ENCODE data around the gene CD1B. TPM values are rescaled to one million over a fixed set of nuclear protein-coding genes. Genes with fewer than 3 reads are reported as not detected.
"Not testable (repeated sequence)": the region's sequence is repeated elsewhere in the genome, so short reads cannot be mapped to it uniquely, and the experiment has no call there.

The CD1B gene
- total RNA-seq (not detected), polyA plus RNA-seq (not detected)

DNA sequence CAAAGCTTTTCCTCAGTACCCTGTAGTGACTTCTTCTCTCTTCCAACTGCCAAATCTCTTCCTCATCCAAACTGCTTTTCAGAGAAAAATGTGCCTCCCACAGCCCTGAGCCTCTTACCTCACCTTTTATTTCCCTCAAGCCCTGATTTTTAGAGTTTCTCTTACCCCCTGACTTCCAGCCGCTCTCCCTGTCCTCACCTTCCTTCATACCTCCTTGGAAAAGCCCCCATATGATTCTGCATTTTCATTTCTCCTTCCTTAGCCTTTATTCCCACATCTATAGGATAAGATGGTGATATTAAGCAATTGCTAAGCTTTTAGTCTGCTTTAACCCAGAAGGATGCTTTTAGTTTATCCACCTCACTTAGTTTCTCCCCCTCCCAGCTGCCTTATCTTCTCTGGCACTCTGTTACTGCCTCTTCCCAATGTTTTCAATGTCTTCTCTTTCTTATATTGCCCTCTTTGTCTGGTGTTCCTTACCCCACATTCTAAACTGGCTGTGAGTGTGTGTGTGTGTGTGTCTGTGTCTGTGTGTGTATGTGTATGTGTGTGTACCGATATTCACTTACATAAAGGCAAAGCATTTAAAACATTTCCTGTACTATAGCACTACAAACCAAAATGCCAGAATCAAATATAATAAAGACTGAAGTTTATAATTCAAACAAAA lies at the start of gene CD1B:
Gene CD1B (minus strand): TSS at position 51 of the 670 bp plus-strand sequence. CDS start 108 bp downstream, outside the sequence.
- no peak within 1 kb of the TSS for H3K27ac Mint-ChIP-seq
- Histone ChIP-seq H3K27me3 (ENCODE audit: insufficient read depth, low read length, poor library complexity, severe bottlenecking) (no peaks in the 10 kb centered on the region), H3K36me3 (ENCODE audit: insufficient read depth, low read length) (no peaks in the 10 kb centered on the region), H3K4me3 (ENCODE audit: low read length) (no peak within 1 kb of the TSS), H3K4me1 (ENCODE audit: insufficient read depth, low read length) (no peaks in the 10 kb centered on the region), H3K27ac (ENCODE audit: low read depth, low read length) (no peak within 1 kb of the TSS), H3K9me3 (ENCODE audit: low read length) (no peaks in the 10 kb centered on the region)
- ChIA-PET CTCF (no interaction called here), POLR2A (no interaction called here)
- no peaks in the 10 kb centered on the region for H3K9me3 Mint-ChIP-seq
- no peak for DNase-seq
- H3K4me3 Mint-ChIP-seq, result no peak within 1 kb of the TSS
- peaks cover 9 to 20% (median 12%) of the 10 kb centered on the region in 3 donors for H3K4me1 Mint-ChIP-seq
- H3K36me3 Mint-ChIP-seq, result no peaks in the 10 kb centered on the region
- H3K27me3 Mint-ChIP-seq, result peaks cover 2 to 25% of the 10 kb centered on the region in 2 donors

DNA sequence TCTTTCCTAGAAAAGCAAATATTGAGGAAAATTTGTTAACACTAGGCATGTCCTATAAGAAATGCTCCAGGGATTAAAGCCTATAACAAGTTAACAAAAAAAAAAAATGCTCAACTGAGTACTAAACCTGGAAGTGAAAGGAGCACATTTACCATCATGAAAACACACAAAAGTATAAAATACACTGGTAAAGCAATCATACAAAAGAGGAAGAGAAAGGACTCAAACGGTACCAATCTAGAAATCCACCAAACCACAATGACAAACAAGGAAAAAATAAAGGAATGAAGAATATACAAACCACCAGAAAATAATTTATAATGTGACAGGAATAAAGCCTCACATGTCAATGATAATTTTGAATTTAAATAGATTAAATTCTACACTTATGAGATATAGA lies 43.5 kb upstream of the CD1B start:
- H3K9me3 Mint-ChIP-seq, result peaks cover 15 to 24% (median 18%) of the 10 kb centered on the region in 5 donors
- H3K27me3 Mint-ChIP-seq, result peaks cover 14 to 46% of the 10 kb centered on the region in 2 donors
- ChIA-PET POLR2A (no interaction called here), CTCF (no interaction called here)
- H3K4me1 Mint-ChIP-seq, result no peaks in the 10 kb centered on the region
- DNase-seq, result no peak
- H3K4me3 ChIP-seq (ENCODE audit: low read length), result no peak overlapping the region
- H3K4me1 ChIP-seq (ENCODE audit: insufficient read depth, low read length), result no peaks in the 10 kb centered on the region
- H3K27ac Mint-ChIP-seq, result no peak overlapping the region
- no peaks in the 10 kb centered on the region for H3K36me3 ChIP-seq (ENCODE audit: insufficient read depth, low read length)
- H3K9me3 ChIP-seq (ENCODE audit: low read length), result no peaks in the 10 kb centered on the region
- H3K27me3 ChIP-seq (ENCODE audit: insufficient read depth, low read length, poor library complexity, severe bottlenecking), result no peaks in the 10 kb centered on the region
- no peaks in the 10 kb centered on the region for H3K36me3 Mint-ChIP-seq
- no peak overlapping the region for H3K27ac ChIP-seq (ENCODE audit: low read depth, low read length)
- peak overlapping the region in 1 of 7 donors; percentile 14 for H3K4me3 Mint-ChIP-seq

DNA sequence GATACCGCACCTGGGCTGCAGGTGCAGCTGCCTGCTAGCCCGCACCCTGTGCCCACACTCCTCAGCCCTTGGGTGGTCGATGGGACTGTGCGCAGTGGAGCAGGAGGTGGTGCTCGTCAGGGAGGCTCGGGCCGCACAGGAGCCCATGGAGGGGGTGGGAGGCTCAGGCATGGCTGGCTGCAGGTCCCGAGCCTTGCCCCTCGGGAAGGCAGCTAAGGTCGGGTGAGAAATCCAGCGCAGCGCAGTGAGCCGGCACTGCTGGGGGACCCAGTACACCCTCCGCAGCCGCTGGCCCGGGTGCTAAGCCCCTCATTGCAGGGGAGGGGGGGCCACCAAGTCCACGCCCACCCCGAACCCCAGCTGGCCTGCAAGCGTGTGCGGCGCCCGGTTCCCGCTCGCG lies 42.8 kb upstream of the CD1B start:
- H3K4me1 Mint-ChIP-seq; H3K4me3 Mint-ChIP-seq; POLR2A ChIA-PET; CTCF ChIA-PET; H3K27ac Mint-ChIP-seq; H3K4me1 ChIP-seq (ENCODE audit: insufficient read depth, low read length); H3K36me3 Mint-ChIP-seq; H3K27me3 ChIP-seq (ENCODE audit: insufficient read depth, low read length, poor library complexity, severe bottlenecking); H3K36me3 ChIP-seq (ENCODE audit: insufficient read depth, low read length); H3K4me3 ChIP-seq (ENCODE audit: low read length); H3K9me3 ChIP-seq (ENCODE audit: low read length); DNase-seq; H3K27ac ChIP-seq (ENCODE audit: low read depth, low read length): not testable (repeated sequence)
- peaks cover 15 to 24% (median 21%) of the 10 kb centered on the region in 5 donors for H3K9me3 Mint-ChIP-seq
- peaks cover 14 to 54% of the 10 kb centered on the region in 2 donors for H3K27me3 Mint-ChIP-seq

DNA sequence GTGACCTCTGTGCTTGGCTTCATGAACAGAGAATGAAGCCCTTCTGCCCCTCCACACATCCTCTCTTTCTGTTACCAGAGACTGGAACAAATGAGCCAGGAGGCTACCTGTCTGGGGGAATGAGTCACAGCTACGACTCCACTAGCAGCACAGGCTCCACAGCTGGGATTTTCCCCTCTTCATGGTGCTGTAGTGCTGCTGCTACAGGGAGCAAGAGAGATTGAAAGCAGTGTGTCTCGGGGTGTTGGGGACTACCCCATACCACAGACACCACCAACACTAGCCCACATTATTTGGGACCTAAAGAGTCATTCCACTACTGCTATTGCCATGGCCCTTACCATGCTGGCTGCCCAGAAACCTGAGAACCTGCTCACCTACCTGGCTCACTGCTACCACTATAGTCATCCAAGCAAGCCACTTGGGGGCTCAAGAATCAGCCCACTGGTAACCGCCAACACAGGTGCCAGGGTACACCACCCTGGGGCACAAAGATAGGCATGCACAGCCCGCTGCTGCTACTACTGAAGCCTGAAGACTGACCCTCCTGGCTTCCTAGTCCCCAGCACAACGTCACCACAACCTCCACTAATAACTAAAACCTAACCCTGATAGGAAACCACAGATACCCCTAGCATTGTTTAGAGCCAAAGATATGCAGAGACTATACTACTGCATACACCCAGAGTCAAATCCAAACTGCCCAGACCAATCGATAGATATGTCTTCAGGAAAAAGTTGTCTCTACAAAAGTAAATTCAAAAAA lies 40.0 kb upstream of the CD1B start:
- ChIA-PET CTCF (no interaction called here), POLR2A (no interaction called here)
- H3K9me3 Mint-ChIP-seq, result peaks cover 15 to 24% (median 21%) of the 10 kb centered on the region in 5 donors
- H3K27ac Mint-ChIP-seq, result no peak overlapping the region
- Histone ChIP-seq H3K27ac (ENCODE audit: low read depth, low read length) (no peak overlapping the region), H3K27me3 (ENCODE audit: insufficient read depth, low read length, poor library complexity, severe bottlenecking) (no peaks in the 10 kb centered on the region), H3K9me3 (ENCODE audit: low read length) (no peaks in the 10 kb centered on the region), H3K4me3 (ENCODE audit: low read length) (no peak overlapping the region), H3K4me1 (ENCODE audit: insufficient read depth, low read length) (no peaks in the 10 kb centered on the region), H3K36me3 (ENCODE audit: insufficient read depth, low read length) (no peaks in the 10 kb centered on the region)
- no peak for DNase-seq
- H3K4me1 Mint-ChIP-seq, result peaks cover 6 to 7% (median 7%) of the 10 kb centered on the region in 3 donors
- no peak overlapping the region for H3K4me3 Mint-ChIP-seq
- no peaks in the 10 kb centered on the region for H3K36me3 Mint-ChIP-seq
- H3K27me3 Mint-ChIP-seq, result peaks cover 17 to 57% of the 10 kb centered on the region in 2 donors

DNA sequence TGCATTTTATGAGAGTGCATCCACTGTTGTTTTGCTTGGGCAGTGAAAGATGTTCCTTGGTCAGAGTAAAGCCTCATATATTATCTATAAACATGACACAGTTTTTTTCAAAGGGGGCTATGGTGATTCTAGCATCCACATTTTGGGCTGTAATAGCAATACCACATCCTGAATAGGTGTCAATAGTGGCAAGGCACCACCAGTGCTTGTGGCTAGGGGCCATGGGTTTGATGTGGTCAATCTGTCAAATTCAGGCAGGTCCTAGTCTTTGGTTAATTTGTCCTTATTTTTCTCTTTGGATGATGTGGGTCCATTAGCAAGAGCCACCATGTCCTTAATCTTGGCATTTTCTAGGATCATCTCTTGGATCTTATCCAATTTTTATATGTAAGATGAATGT lies 35.5 kb upstream of the CD1B start:
- peaks cover 2 to 15% (median 8%) of the 10 kb centered on the region in 5 donors for H3K9me3 Mint-ChIP-seq
- H3K4me3 ChIP-seq (ENCODE audit: low read length), result no peak overlapping the region
- no peaks in the 10 kb centered on the region for H3K9me3 ChIP-seq (ENCODE audit: low read length)
- no peak overlapping the region for H3K27ac ChIP-seq (ENCODE audit: low read depth, low read length)
- ChIA-PET CTCF (no interaction called here), POLR2A (no interaction called here)
- no peaks in the 10 kb centered on the region for H3K36me3 Mint-ChIP-seq
- H3K4me1 ChIP-seq (ENCODE audit: insufficient read depth, low read length), result no peaks in the 10 kb centered on the region
- H3K27me3 ChIP-seq (ENCODE audit: insufficient read depth, low read length, poor library complexity, severe bottlenecking), result no peaks in the 10 kb centered on the region
- no peaks in the 10 kb centered on the region for H3K36me3 ChIP-seq (ENCODE audit: insufficient read depth, low read length)
- peaks cover 13 to 55% of the 10 kb centered on the region in 2 donors for H3K27me3 Mint-ChIP-seq
- peaks cover 9% of the 10 kb centered on the region in 3 donors for H3K4me1 Mint-ChIP-seq
- DNase-seq, result no peak
- no peak overlapping the region for H3K27ac Mint-ChIP-seq
- H3K4me3 Mint-ChIP-seq, result no peak overlapping the region

DNA sequence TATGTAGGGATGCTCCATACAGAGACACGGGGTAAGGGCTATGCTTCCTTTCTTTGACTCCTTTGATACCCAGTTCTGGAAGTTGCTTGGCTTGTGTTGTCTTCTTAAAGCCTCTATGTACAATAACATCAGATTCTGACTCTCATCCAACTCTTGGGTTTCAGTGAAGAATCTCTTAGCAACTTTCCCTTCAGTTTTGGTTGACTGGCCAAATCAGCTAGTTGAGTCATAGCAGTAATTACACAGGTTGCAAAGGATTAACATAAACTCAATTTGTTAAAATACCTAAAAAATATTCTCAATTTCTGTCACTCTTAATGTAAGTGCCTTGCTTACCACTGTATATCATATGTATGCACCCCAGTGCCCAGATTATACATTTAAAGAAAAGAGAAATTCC lies 31.6 kb upstream of the CD1B start:
- Histone ChIP-seq H3K27ac (ENCODE audit: low read depth, low read length) (no peak overlapping the region), H3K4me1 (ENCODE audit: insufficient read depth, low read length) (no peaks in the 10 kb centered on the region), H3K9me3 (ENCODE audit: low read length) (no peaks in the 10 kb centered on the region), H3K4me3 (ENCODE audit: low read length) (no peak overlapping the region), H3K27me3 (ENCODE audit: insufficient read depth, low read length, poor library complexity, severe bottlenecking) (no peaks in the 10 kb centered on the region), H3K36me3 (ENCODE audit: insufficient read depth, low read length) (no peaks in the 10 kb centered on the region)
- CTCF ChIA-PET, result no interaction called here
- DNase-seq, result no peak
- peaks cover 7 to 34% of the 10 kb centered on the region in 2 donors for H3K27me3 Mint-ChIP-seq
- no peaks in the 10 kb centered on the region for H3K9me3 Mint-ChIP-seq
- POLR2A ChIA-PET, result no interaction called here
- H3K36me3 Mint-ChIP-seq, result no peaks in the 10 kb centered on the region
- H3K4me1 Mint-ChIP-seq, result peaks cover 9% of the 10 kb centered on the region in 3 donors
- no peak overlapping the region for H3K27ac Mint-ChIP-seq
- H3K4me3 Mint-ChIP-seq, result no peak overlapping the region

DNA sequence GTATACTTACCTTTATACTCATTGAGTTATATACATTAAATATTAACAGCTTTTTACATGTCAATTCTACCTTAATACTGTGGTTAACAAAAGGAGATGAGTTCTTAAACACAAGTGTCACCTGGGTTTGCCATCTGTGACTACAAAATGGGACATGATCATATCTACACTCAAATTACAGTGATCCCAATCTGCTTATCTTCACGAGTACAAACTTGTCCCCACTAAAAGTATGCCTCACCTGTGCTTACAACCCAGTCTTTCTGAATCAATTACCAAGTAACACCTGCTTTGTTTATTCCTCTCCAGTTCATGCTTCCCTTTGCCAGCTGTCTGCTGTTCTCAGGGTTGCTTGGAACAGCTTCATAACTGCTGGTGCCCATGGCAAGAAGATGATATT lies 31.2 kb upstream of the CD1B start:
- no peak overlapping the region for H3K27ac Mint-ChIP-seq

DNA sequence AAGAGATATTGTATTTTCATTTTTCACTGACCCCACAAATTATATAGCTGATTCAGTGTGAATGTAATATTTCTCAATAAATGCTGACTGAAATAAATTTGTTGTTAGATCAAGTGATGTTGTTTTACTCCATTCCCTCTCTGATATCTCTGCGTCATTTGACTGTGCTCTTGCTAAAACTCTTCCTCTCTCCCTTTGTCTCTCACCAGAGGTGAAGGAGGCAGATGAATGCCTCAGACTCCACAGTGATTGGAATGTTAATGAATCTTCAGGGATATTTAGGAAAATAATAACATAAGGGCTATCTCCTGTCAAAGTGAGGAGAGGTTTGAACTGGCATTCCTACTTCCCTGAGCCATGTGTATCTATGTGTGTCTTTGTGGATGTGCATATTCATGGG lies 26.1 kb upstream of the CD1B start:
- Mint-ChIP-seq H3K27me3 (peaks cover 17 to 48% of the 10 kb centered on the region in 2 donors), H3K36me3 (no peaks in the 10 kb centered on the region), H3K4me3 (no peak overlapping the region), H3K27ac (no peak overlapping the region), H3K9me3 (no peaks in the 10 kb centered on the region), H3K4me1 (no peaks in the 10 kb centered on the region)
- DNase-seq, result no peak
- Histone ChIP-seq H3K9me3 (ENCODE audit: low read length) (no peaks in the 10 kb centered on the region), H3K27me3 (ENCODE audit: insufficient read depth, low read length, poor library complexity, severe bottlenecking) (no peaks in the 10 kb centered on the region), H3K27ac (ENCODE audit: low read depth, low read length) (no peak overlapping the region), H3K4me3 (ENCODE audit: low read length) (no peak overlapping the region), H3K4me1 (ENCODE audit: insufficient read depth, low read length) (no peaks in the 10 kb centered on the region), H3K36me3 (ENCODE audit: insufficient read depth, low read length) (no peaks in the 10 kb centered on the region)
- ChIA-PET POLR2A (no interaction called here), CTCF (no interaction called here)

More for the DNA sequence above, 31.2 kb upstream of the CD1B start:
- ChIA-PET POLR2A (no interaction called here), CTCF (no interaction called here)
- Histone ChIP-seq H3K4me3 (ENCODE audit: low read length) (no peak overlapping the region), H3K27me3 (ENCODE audit: insufficient read depth, low read length, poor library complexity, severe bottlenecking) (no peaks in the 10 kb centered on the region), H3K9me3 (ENCODE audit: low read length) (no peaks in the 10 kb centered on the region), H3K27ac (ENCODE audit: low read depth, low read length) (no peak overlapping the region), H3K4me1 (ENCODE audit: insufficient read depth, low read length) (no peaks in the 10 kb centered on the region), H3K36me3 (ENCODE audit: insufficient read depth, low read length) (no peaks in the 10 kb centered on the region)
- Mint-ChIP-seq H3K9me3 (no peaks in the 10 kb centered on the region), H3K27me3 (peaks cover 10 to 34% of the 10 kb centered on the region in 2 donors), H3K4me1 (peaks cover 9% of the 10 kb centered on the region in 3 donors), H3K4me3 (no peak overlapping the region), H3K36me3 (no peaks in the 10 kb centered on the region)
- no peak for DNase-seq
